Heart left ventricle (tissue), 13 donors: ENCODE data around the gene B3GNT2.

Experiments
- CTCF ChIP-seq, 12 donors: fragments of 200-600 bp; sonication (generic) in 4 of 12; IDR thresholded peaks; one replicate each; pipeline versions ENCODE4 v1.5.0 to v1.8.0; 2018 to 2022; ENCODE audit warnings: antibody characterized with exemption in 12 of 12, mild to moderate bottlenecking in 5 of 12
- POLR2A ChIP-seq, 2 donors: fragments of 450-650 bp; IDR thresholded peaks; one replicate each; pipeline ENCODE4 v1.6.1; 2017; ENCODE audit warnings: antibody characterized with exemption in 2 of 2, mild to moderate bottlenecking in 2 of 2, moderate library complexity in 2 of 2
- donor health status: ischemic (EF 13 %, LVEDD 7.1; RV severe dilation, severe dysfunction).
- donor health status: DM: no; HTN: yes; CAD: no.
- donor health status: DM: no; HTN: no; CAD: no.
- donor health status: ischemic (EF 25% LVEDD 6.9; RV normal size, moderate dysfunction).
- donor health status: ischemic (EF 25% LVEDD 5.7; RV mildly dilated, moderate dysfunction).
- donor health status: ischemic (EF 35%, LVEDD 5.7; RV mildly dilated, moderate dysfunction).
- donor health status: nonischemic (EF 11% LVEDD 7.7; RV severe dilation, severe dysfunction).
- donor health status: DM: yes; HTN: yes; CAD: no.
- donor health status: PGD.
- donor health status: ischemic (EF 29% LVEDD 5.4; RV normal size, mild dysfunction).
- donor health status: nonischemic (EF 23%, LVEDD 6.1; RV moderate dilation, normal function).

DNA sequence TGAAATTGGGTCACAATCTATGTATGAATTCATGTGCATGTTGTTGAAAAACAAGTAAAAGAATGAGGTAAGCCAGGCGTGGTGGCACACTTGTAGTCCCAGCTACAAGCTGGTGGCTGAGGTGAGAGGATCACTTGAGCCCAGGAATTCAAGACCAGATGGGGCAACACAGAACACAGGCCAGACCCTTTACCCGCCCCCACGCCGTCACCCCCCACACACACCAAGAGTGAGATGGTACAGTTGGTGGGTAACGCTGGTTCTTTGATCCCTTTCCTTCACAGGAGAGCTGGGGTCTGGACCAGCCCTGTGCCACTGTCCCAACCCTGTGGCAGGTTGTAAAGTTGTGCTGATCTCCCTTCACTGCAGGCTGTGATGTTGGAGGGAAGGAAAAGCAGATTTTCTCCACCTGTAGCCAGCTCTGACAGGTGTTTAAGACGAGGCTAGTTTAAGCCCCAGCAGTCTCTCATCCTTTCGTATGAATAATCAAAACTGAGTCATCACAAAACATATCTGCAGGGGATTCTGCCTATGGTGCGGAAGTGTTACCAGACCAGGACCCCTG, 13.6 kb downstream of the B3GNT2 start:
- no peak for TF ChIP-seq POLR2A (IDR thresholded peaks at IDR 0.05)
- no peak for TF ChIP-seq CTCF (IDR thresholded peaks at IDR 0.05)
